H4 (cell line): ENCODE results near the gene USH2A. TPM values are rescaled to one million over a fixed set of nuclear protein-coding genes. Genes with fewer than 3 reads are reported as not detected.
"Not testable (repeated sequence)": the region's sequence is repeated elsewhere in the genome, so short reads cannot be mapped to it uniquely, and the experiment has no call there.

Experiments
- DNase-seq: peaks from one replicate; pipeline ENCODE4 v3.0.0-alpha.2; 2015; ENCODE audit warnings: low spot score
- total RNA-seq: library from RNA; depleted of rRNA; stranded (reverse); fragments of >200 nt; shearing (Covaris generic); gene quantifications from 2 replicates; pipeline ENCODE4 v1.2.3, GENCODE V29; 2014

USH2A gene
- total RNA-seq, 1 experiment from 2014 or later, result 0.04 TPM

GRCh38 chr1:216046336-216046735 is 376.9 kb downstream of the USH2A start:
- DNase-seq, result no peak

- peak; percentile 89 for DNase-seq
Measured at GRCh38 chr1:216045400-216045799, 377.8 kb downstream of the USH2A start.

GRCh38 chr1:216044538-216044937 is 378.7 kb downstream of the USH2A start:
- DNase-seq, result no peak

GRCh38 chr1:216034506-216034905 is 388.7 kb downstream of the USH2A start:
- DNase-seq, result no peak

GRCh38 chr1:216032961-216033614 is 390.2 kb downstream of the USH2A start:
- DNase-seq, result no peak

GRCh38 chr1:216032284-216032683 is 391.0 kb downstream of the USH2A start:
- no peak for DNase-seq

- DNase-seq, result no peak
Measured at GRCh38 chr1:216028631-216029030, 394.6 kb downstream of the USH2A start.

GRCh38 chr1:216024546-216024945 is 398.7 kb downstream of the USH2A start:
- no peak for DNase-seq

- no peak for DNase-seq
Measured at GRCh38 chr1:216020743-216021345, 402.4 kb downstream of the USH2A start.

- DNase-seq, result no peak
Measured at GRCh38 chr1:216015116-216015515, 408.1 kb downstream of the USH2A start.

GRCh38 chr1:216014086-216014485 is 409.2 kb downstream of the USH2A start:
- DNase-seq, result no peak

- not testable (repeated sequence) for DNase-seq
Measured at GRCh38 chr1:216009456-216009855, 413.8 kb downstream of the USH2A start.

- no peak for DNase-seq
Measured at GRCh38 chr1:216005916-216006315, 417.3 kb downstream of the USH2A start.

GRCh38 chr1:215992620-215993019 is 430.6 kb downstream of the USH2A start:
- peak; percentile 33 for DNase-seq

GRCh38 chr1:215987092-215987875 is 436.0 kb downstream of the USH2A start:
- no peak for DNase-seq

GRCh38 chr1:215986401-215986800 is 436.8 kb downstream of the USH2A start:
- no peak for DNase-seq

GRCh38 chr1:215983680-215984079 is 439.6 kb downstream of the USH2A start:
- DNase-seq, result no peak

GRCh38 chr1:215971793-215972441 is 451.3 kb downstream of the USH2A start:
- DNase-seq, result no peak

GRCh38 chr1:215970406-215970805 is 452.8 kb downstream of the USH2A start:
- DNase-seq, result no peak

- DNase-seq, result no peak
Measured at GRCh38 chr1:215963621-215964020, 459.6 kb downstream of the USH2A start.

- no peak for DNase-seq
Measured at GRCh38 chr1:215963040-215963439, 460.2 kb downstream of the USH2A start.

GRCh38 chr1:215958841-215959240 is 464.4 kb downstream of the USH2A start:
- DNase-seq, result no peak
